Measurements from ENCODE around the gene KLHL41.

DNA sequence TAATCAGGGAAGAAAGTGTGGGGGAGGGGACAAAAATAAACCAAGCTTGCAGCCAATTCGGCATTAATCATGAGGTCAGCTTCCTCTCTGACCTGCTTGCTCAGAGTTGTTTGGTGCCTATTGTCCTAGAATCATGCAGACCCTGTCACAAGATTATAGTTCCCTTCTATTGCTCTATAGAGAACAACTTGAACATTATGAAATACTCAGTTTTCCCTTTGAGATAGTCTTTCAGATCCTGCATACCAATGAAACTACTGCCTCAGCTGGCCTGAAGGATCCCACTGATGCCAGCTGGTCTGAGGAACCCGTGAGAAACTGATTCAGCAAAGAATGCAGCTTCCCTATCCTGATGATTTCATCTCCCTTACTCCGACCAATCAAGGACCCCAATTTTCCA, 31.2 kb upstream of the KLHL41 start:
- TF ChIP-seq, protein P1, sequence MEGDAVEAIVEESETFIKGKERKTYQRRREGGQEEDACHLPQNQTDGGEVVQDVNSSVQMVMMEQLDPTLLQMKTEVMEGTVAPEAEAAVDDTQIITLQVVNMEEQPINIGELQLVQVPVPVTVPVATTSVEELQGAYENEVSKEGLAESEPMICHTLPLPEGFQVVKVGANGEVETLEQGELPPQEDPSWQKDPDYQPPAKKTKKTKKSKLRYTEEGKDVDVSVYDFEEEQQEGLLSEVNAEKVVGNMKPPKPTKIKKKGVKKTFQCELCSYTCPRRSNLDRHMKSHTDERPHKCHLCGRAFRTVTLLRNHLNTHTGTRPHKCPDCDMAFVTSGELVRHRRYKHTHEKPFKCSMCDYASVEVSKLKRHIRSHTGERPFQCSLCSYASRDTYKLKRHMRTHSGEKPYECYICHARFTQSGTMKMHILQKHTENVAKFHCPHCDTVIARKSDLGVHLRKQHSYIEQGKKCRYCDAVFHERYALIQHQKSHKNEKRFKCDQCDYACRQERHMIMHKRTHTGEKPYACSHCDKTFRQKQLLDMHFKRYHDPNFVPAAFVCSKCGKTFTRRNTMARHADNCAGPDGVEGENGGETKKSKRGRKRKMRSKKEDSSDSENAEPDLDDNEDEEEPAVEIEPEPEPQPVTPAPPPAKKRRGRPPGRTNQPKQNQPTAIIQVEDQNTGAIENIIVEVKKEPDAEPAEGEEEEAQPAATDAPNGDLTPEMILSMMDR (IDR thresholded peaks at IDR 0.05; ENCODE audit: low read length), result no peak
- TF ChIP-seq EZH2phosphoT487 (IDR thresholded peaks at IDR 0.05; ENCODE audit: low read length), result no peak
